Endodermal cell (in vitro differentiated cells): ENCODE results near the gene KRT33A. TPM values are rescaled to one million over a fixed set of nuclear protein-coding genes. Genes with fewer than 3 reads are reported as not detected.

Source experiments
- DNase-seq: peaks from one replicate; pipeline ENCODE4 v3.0.0-alpha.2; 2017
- H3K27ac ChIP-seq: 2 replicates; pipeline ENCODE4 v1.5.1; 2013; ENCODE audit warnings: mild to moderate bottlenecking, low read depth, low read length, moderate library complexity
- H3K27me3 ChIP-seq: 2 replicates; pipeline ENCODE4 v1.6.1; 2013; ENCODE audit warnings: mild to moderate bottlenecking, low read length, moderate library complexity; ENCODE audit not compliant: insufficient read depth, control insufficient read depth, poor library complexity, severe bottlenecking
- H3K36me3 ChIP-seq: 2 replicates; pipeline ENCODE4 v1.7.0; 2013; ENCODE audit warnings: mild to moderate bottlenecking, low read length, moderate library complexity; ENCODE audit not compliant: control insufficient read depth, insufficient read depth
- H3K4me1 ChIP-seq: one replicate; pipeline ENCODE4 v1.7.0; 2013; ENCODE audit warnings: low read length; ENCODE audit not compliant: control insufficient read depth, insufficient read depth
- H3K4me3 ChIP-seq: 2 replicates; pipeline ENCODE4 v1.5.1; 2013; ENCODE audit warnings: mild to moderate bottlenecking, low read length, moderate library complexity
- H3K9ac ChIP-seq: 2 replicates; pipeline ENCODE4 v1.6.1; 2013; ENCODE audit warnings: mild to moderate bottlenecking, low read length, moderate library complexity; ENCODE audit not compliant: poor library complexity, severe bottlenecking; ENCODE audit errors: extremely low read depth
- H3K9me3 ChIP-seq: 2 replicates; pipeline ENCODE4 v1.6.1; 2013; ENCODE audit warnings: mild to moderate bottlenecking, low read length, moderate library complexity; ENCODE audit not compliant: control insufficient read depth
- H3K27ac Mint-ChIP-seq: 2 replicates; pipeline ENCODE4 v1.8.0; 2020; ENCODE audit warnings: mixed read lengths
- H3K27me3 Mint-ChIP-seq: 2 replicates; pipeline ENCODE4 v1.8.0; 2021; ENCODE audit warnings: mild to moderate bottlenecking, mixed read lengths; ENCODE audit not compliant: insufficient read depth
- H3K36me3 Mint-ChIP-seq: 2 replicates; pipeline ENCODE4 v1.8.0; 2020; ENCODE audit warnings: low read depth, mixed read lengths
- H3K4me1 Mint-ChIP-seq: 2 replicates; pipeline ENCODE4 v1.8.0; 2020; ENCODE audit warnings: mixed read lengths
- H3K4me3 Mint-ChIP-seq: 2 replicates; pipeline ENCODE4 v1.8.0; 2020; ENCODE audit warnings: mild to moderate bottlenecking, moderate library complexity, mixed read lengths
- H3K9me3 Mint-ChIP-seq: 2 replicates; pipeline ENCODE4 v1.8.0; 2020; ENCODE audit warnings: mild to moderate bottlenecking, mixed read lengths
- CTCF ChIP-seq: fragments of 200-600 bp; sonication (generic); conservative IDR thresholded peaks from 2 replicates; pipeline ENCODE4 v1.5.0; 2021; ENCODE audit warnings: antibody characterized with exemption, mild to moderate bottlenecking
- WGBS, 2 experiments: methylation state at CpG; one replicate each; pipeline versions ENCODE4 v1.1.5 to v1.1.7; 2013; ENCODE audit warnings: missing lambda C conversion rate in 2 of 2, mixed read lengths in 1 of 2; ENCODE audit not compliant: insufficient coverage in 1 of 2, insufficient read length in 1 of 2; 5-methylcytosine and 5-hydroxymethylcytosine counted together
- total RNA-seq, 2 donors: library from RNA; stranded (reverse); fragmentation: NEBNext Ultra II Directional in 1 of 2; extraction: Animal tissue kit (Norgen Biotek cat#: 25700) in 1 of 2; gene quantifications; 2 replicates in 1 of 2; 3 replicates in 1 of 2; pipeline ENCODE4 v1.2.1, GENCODE V29; 2021

KRT33A gene
- total RNA-seq, 2 donors from 2014 or later = not detected

GRCh38 chr17:41367426-41368075 lies 16.9 kb upstream of the KRT33A start:
- Histone ChIP-seq H3K9ac (no peak overlapping the region), H3K4me3 (no peak overlapping the region), H3K9me3 (no peaks in the 10 kb centered on the region), H3K27ac (no peak overlapping the region), H3K36me3 (no peaks in the 10 kb centered on the region), H3K4me1 (no peaks in the 10 kb centered on the region), H3K27me3 (no peaks in the 10 kb centered on the region)
- no peaks in the 10 kb centered on the region for H3K36me3 Mint-ChIP-seq
- TF ChIP-seq CTCF = no peak
- H3K27ac Mint-ChIP-seq = no peak overlapping the region
- WGBS, 2 experiments = 74 to 79% methylated on average over 9 to 10 of the region's 10 CpGs
- H3K4me3 Mint-ChIP-seq = no peak overlapping the region
- H3K9me3 Mint-ChIP-seq = no peaks in the 10 kb centered on the region
- H3K4me1 Mint-ChIP-seq = no peaks in the 10 kb centered on the region
- DNase-seq = peak; percentile 29
- H3K27me3 Mint-ChIP-seq = no peaks in the 10 kb centered on the region

DNA sequence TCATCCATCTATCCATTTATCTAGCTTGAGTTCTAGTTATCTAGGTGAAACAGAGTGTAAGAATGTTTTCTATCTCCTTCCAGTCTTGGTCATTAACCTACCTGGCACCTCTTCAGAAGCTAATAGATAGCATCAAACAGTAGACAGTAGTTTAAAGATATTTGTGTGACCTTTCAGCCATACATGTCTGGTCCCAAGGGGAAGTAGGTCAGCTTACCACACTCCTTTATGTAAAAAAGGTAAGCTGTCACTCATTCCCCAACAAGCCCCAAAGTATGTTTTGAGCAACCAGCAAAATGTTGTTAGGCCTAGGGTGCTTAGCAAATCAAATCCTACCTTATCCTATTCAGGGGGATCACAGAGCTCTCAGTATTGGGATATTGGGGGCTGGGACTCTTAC lies 15.4 kb upstream of the KRT33A start:
- Mint-ChIP-seq H3K36me3 (no peaks in the 10 kb centered on the region), H3K27me3 (no peaks in the 10 kb centered on the region), H3K4me1 (no peaks in the 10 kb centered on the region), H3K9me3 (no peaks in the 10 kb centered on the region), H3K27ac (no peak overlapping the region), H3K4me3 (no peak overlapping the region)
- Histone ChIP-seq H3K27ac (no peak overlapping the region), H3K9me3 (no peaks in the 10 kb centered on the region), H3K36me3 (no peaks in the 10 kb centered on the region), H3K9ac (no peak overlapping the region), H3K27me3 (no peaks in the 10 kb centered on the region), H3K4me1 (no peaks in the 10 kb centered on the region), H3K4me3 (no peak overlapping the region)
- DNase-seq = no peak
- no peak for TF ChIP-seq CTCF

DNA sequence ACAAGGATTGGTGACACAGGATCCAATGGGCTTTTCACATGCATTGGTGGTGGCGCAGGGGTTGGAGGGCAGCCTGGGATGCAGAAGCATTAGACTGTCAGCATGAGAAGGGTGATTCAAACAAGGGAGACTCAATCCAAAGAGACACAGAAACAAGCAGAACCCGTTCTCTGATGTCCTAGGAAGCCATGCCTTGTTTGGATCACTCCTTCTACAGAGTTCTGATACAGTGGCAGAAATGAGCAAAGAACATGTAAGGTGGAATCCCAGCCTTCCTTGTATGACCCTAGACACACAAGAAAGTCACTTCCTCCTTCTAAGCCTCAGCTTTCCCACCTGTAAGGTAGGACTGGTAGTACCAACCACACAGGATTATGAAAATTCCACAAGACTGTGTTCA lies 13.3 kb upstream of the KRT33A start:
- no peak overlapping the region for H3K9ac ChIP-seq
- H3K9me3 ChIP-seq = no peaks in the 10 kb centered on the region
- no peaks in the 10 kb centered on the region for H3K4me1 ChIP-seq
- H3K36me3 ChIP-seq = no peaks in the 10 kb centered on the region
- no peak overlapping the region for H3K4me3 ChIP-seq
- Mint-ChIP-seq H3K27me3 (no peaks in the 10 kb centered on the region), H3K9me3 (no peaks in the 10 kb centered on the region), H3K4me1 (no peaks in the 10 kb centered on the region), H3K4me3 (no peak overlapping the region), H3K36me3 (no peaks in the 10 kb centered on the region), H3K27ac (no peak overlapping the region)
- no peak for TF ChIP-seq CTCF
- DNase-seq = no peak
- no peaks in the 10 kb centered on the region for H3K27me3 ChIP-seq
- 88 to 92% methylated on average over 2 of the region's 2 CpGs for WGBS, 2 experiments
- H3K27ac ChIP-seq = no peak overlapping the region
